CD8-positive, alpha-beta memory T cell (primary cell): ENCODE measurements around the gene DRGX. TPM values are rescaled to one million over a fixed set of nuclear protein-coding genes. Genes with fewer than 3 reads are reported as not detected.

Experiments
- CTCF ChIA-PET: fragments of 350-600 bp; sonication (Branson Sonifier 250); formaldehyde crosslinking; loops from one replicate; lab custom pipeline; 2021; ENCODE audit warnings: antibody characterized with exemption; lab: Charles Lee
- POLR2A ChIA-PET: fragments of 350-600 bp; sonication (Branson Sonifier 250); formaldehyde crosslinking; loops from one replicate; lab custom pipeline; 2021; ENCODE audit warnings: antibody characterized with exemption; lab: Charles Lee
- DNase-seq, 5 donors: peaks; one replicate each; pipeline versions ENCODE4 v3.0.0 to v3.0.0-alpha.2; 2020 to 2022; ENCODE audit warnings: mixed read lengths in 1 of 5
- H3K27ac ChIP-seq: one replicate; pipeline ENCODE4 v1.7.0; 2013; ENCODE audit warnings: low read depth, mild to moderate bottlenecking, low read length, moderate library complexity
- H3K27me3 ChIP-seq: 2 replicates; pipeline ENCODE4 v1.7.0; 2013; ENCODE audit warnings: low read length, mild to moderate bottlenecking; ENCODE audit not compliant: insufficient read depth, poor library complexity, severe bottlenecking
- H3K36me3 ChIP-seq: 2 replicates; pipeline ENCODE4 v1.7.0; 2013; ENCODE audit warnings: mild to moderate bottlenecking, low read length, moderate library complexity; ENCODE audit not compliant: insufficient read depth
- H3K4me1 ChIP-seq: 2 replicates; pipeline ENCODE4 v1.7.0; 2013; ENCODE audit warnings: mild to moderate bottlenecking, low read length, moderate library complexity; ENCODE audit not compliant: insufficient read depth
- H3K4me3 ChIP-seq: 2 replicates; pipeline ENCODE4 v1.7.0; 2013; ENCODE audit warnings: mild to moderate bottlenecking, low read length
- H3K9me3 ChIP-seq: 2 replicates; pipeline ENCODE4 v1.7.0; 2013; ENCODE audit warnings: mild to moderate bottlenecking, low read length
- H3K27ac Mint-ChIP-seq, 8 donors: one replicate each; pipeline ENCODE4 v1.8.0; 2020 to 2021; ENCODE audit warnings: mixed read lengths in 8 of 8, mild to moderate bottlenecking in 6 of 8, inconsistent platforms in 3 of 8, moderate library complexity in 3 of 8
- H3K27me3 Mint-ChIP-seq, 2 donors: one replicate each; pipeline ENCODE4 v1.8.0; 2020 to 2021; ENCODE audit warnings: mixed read lengths in 2 of 2, mild to moderate bottlenecking in 1 of 2, moderate library complexity in 1 of 2
- H3K36me3 Mint-ChIP-seq, 3 donors: one replicate each; pipeline ENCODE4 v1.8.0; 2020 to 2021; ENCODE audit warnings: mixed read lengths in 3 of 3, inconsistent platforms in 1 of 3, mild to moderate bottlenecking in 1 of 3
- H3K4me1 Mint-ChIP-seq, 3 donors: one replicate each; pipeline ENCODE4 v1.8.0; 2020 to 2021; ENCODE audit warnings: mixed read lengths in 3 of 3, inconsistent platforms in 1 of 3, mild to moderate bottlenecking in 1 of 3
- H3K4me3 Mint-ChIP-seq, 7 donors: one replicate each; pipeline ENCODE4 v1.8.0; 2020 to 2021; ENCODE audit warnings: mixed read lengths in 7 of 7, mild to moderate bottlenecking in 6 of 7, moderate library complexity in 4 of 7, inconsistent platforms in 2 of 7
- H3K9me3 Mint-ChIP-seq, 5 donors: one replicate each; pipeline ENCODE4 v1.8.0; 2020 to 2022; ENCODE audit warnings: mixed read lengths in 5 of 5, mild to moderate bottlenecking in 3 of 5, moderate library complexity in 2 of 5, inconsistent platforms in 1 of 5
- polyA plus RNA-seq: library from polyadenylated mRNA; unstranded; fragments of 300-500 nt; fragmentation: Illumina TruSeq; gene quantifications from one replicate; pipeline ENCODE4 v1.2.3, GENCODE V29; 2021
- total RNA-seq, 2 experiments: library from RNA; stranded (reverse); gene quantifications; one replicate each; pipeline ENCODE4 v1.2.3, GENCODE V29; 2021

The DRGX gene
- total and polyA plus RNA-seq, 3 experiments from 2014 or later = not detected

DNA sequence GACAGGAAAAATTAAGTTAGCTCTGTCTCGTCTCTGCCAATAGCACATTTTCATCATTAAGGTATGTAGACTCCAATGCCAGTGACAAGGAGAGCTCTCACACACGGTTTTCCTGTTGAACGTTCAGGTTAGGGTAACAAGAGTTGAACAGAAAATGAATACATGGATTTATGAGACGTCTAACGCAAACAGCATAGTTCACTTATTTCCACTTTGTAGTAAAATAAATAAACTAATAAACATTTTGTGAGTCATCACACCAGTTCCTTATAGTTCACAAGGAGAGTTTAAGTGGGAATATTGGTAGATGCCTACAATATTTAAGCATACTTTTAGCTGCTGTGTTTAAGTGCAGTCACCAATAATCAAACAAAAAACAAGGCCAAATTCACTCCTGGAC, 21.1 kb downstream of the DRGX start:
- Histone ChIP-seq H3K9me3 (no peaks in the 10 kb centered on the region), H3K27me3 (no peaks in the 10 kb centered on the region), H3K4me3 (no peak overlapping the region), H3K4me1 (no peaks in the 10 kb centered on the region), H3K27ac (no peak overlapping the region), H3K36me3 (no peaks in the 10 kb centered on the region)
- Mint-ChIP-seq H3K4me1 (no peaks in the 10 kb centered on the region), H3K27me3 (peaks cover 7 to 22% of the 10 kb centered on the region in 2 donors), H3K4me3 (no peak overlapping the region), H3K36me3 (no peaks in the 10 kb centered on the region), H3K9me3 (no peaks in the 10 kb centered on the region), H3K27ac (no peak overlapping the region)
- POLR2A ChIA-PET = no interaction called here
- no peak for DNase-seq
- CTCF ChIA-PET = no interaction called here

DNA sequence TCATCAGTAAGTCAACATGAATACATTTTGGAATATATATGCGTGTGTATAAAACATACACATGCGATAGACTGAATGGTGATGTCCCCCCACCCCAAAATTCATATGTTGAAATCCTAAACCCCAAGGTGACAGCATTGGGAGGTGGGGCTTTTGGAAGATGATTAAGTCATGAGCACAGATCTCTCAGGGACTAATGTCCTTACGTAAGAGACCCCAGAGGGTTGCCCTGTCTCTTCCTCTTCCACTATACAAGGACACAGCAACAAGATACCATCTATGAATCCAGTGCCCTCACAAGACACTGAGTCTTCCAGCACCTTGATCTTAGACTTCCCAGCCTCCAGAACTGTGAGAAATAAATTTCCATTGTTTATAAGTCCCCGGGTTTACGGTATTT, 22.5 kb downstream of the DRGX start:
- no peaks in the 10 kb centered on the region for H3K36me3 ChIP-seq
- Mint-ChIP-seq H3K4me3 (no peak overlapping the region), H3K27me3 (peaks cover 7 to 26% of the 10 kb centered on the region in 2 donors), H3K36me3 (no peaks in the 10 kb centered on the region), H3K4me1 (no peaks in the 10 kb centered on the region), H3K27ac (no peak overlapping the region), H3K9me3 (no peaks in the 10 kb centered on the region)
- no peaks in the 10 kb centered on the region for H3K27me3 ChIP-seq
- ChIA-PET CTCF (no interaction called here), POLR2A (no interaction called here)
- DNase-seq = no peak
- H3K27ac ChIP-seq = no peak overlapping the region
- no peaks in the 10 kb centered on the region for H3K4me1 ChIP-seq
- H3K4me3 ChIP-seq = no peak overlapping the region
- H3K9me3 ChIP-seq = no peaks in the 10 kb centered on the region

DNA sequence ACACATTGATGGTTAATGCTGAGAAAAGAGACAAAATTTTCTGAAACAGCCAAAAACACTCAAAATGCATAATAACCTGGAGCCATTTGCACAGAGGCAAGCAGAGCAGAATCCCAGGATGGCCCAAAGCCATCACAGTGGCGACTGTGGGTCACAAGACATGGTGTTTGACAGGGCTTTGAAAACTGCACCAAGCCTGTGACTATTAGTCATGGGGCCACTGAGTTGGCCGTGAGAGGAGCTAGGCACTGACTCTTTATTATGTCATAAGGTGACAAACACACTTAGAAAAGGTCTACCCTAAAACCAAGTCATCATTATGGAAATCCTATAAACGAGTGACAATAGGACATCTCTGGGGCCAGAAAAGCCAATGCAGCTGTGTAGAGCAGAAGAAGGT, 23.9 kb downstream of the DRGX start:
- CTCF ChIA-PET = no interaction called here

DNA sequence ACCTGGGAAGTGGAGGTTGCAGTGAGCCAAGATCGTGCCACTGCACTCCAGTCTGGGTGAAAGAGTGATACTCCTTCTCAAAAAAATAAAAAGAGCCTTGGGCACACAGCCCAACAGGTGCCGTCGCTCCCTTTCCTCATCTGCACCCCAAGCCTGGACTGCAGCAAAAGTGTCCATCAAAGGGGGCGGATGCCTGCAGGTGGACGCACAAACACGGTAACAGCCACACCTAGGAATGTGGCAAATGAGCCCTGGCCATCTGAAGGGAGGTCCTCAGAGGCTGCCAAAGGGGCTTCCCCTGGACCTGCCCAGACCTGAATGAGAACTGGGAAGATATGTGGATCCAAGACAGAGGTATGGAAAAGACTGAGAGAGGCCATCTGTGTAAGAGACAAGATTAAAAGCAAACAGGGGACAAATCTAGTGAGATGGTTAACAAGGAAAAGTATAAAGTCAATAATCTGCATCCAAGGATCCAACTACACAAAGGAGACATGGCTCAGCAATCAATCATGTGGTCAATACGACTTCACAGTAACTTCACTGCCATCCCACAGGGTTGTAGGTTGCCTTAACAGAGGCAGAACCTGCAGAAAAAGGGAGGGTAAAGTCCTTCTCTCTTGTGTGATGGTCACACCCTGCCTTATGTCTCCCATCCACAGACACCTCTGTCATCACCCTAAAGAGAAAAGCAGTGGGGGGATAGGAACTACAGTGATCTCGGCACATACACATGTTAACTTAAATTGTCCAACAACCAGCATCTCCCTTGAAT, 25.4 kb downstream of the DRGX start:
- no peaks in the 10 kb centered on the region for H3K9me3 ChIP-seq
- CTCF ChIA-PET = no interaction called here
- H3K4me3 ChIP-seq = no peak overlapping the region
- no peak overlapping the region for H3K27ac Mint-ChIP-seq
- H3K9me3 Mint-ChIP-seq = no peaks in the 10 kb centered on the region
- no peaks in the 10 kb centered on the region for H3K36me3 Mint-ChIP-seq
- no peaks in the 10 kb centered on the region for H3K4me1 ChIP-seq
- no peaks in the 10 kb centered on the region for H3K36me3 ChIP-seq
- POLR2A ChIA-PET = no interaction called here
- no peak overlapping the region for H3K27ac ChIP-seq
- no peaks in the 10 kb centered on the region for H3K27me3 ChIP-seq
- H3K4me1 Mint-ChIP-seq = no peaks in the 10 kb centered on the region
- H3K4me3 Mint-ChIP-seq = no peak overlapping the region
- peaks cover 1 to 24% of the 10 kb centered on the region in 2 donors for H3K27me3 Mint-ChIP-seq
- no peak for DNase-seq

More for the DNA sequence above, 23.9 kb downstream of the DRGX start:
- Histone ChIP-seq H3K27me3 (no peaks in the 10 kb centered on the region), H3K4me1 (no peaks in the 10 kb centered on the region), H3K4me3 (no peak overlapping the region), H3K36me3 (no peaks in the 10 kb centered on the region), H3K27ac (no peak overlapping the region), H3K9me3 (no peaks in the 10 kb centered on the region)
- Mint-ChIP-seq H3K36me3 (no peaks in the 10 kb centered on the region), H3K27me3 (peaks cover 5 to 29% of the 10 kb centered on the region in 2 donors), H3K4me3 (no peak overlapping the region), H3K27ac (no peak overlapping the region), H3K4me1 (no peaks in the 10 kb centered on the region), H3K9me3 (no peaks in the 10 kb centered on the region)
- POLR2A ChIA-PET = no interaction called here
- no peak for DNase-seq

DNA sequence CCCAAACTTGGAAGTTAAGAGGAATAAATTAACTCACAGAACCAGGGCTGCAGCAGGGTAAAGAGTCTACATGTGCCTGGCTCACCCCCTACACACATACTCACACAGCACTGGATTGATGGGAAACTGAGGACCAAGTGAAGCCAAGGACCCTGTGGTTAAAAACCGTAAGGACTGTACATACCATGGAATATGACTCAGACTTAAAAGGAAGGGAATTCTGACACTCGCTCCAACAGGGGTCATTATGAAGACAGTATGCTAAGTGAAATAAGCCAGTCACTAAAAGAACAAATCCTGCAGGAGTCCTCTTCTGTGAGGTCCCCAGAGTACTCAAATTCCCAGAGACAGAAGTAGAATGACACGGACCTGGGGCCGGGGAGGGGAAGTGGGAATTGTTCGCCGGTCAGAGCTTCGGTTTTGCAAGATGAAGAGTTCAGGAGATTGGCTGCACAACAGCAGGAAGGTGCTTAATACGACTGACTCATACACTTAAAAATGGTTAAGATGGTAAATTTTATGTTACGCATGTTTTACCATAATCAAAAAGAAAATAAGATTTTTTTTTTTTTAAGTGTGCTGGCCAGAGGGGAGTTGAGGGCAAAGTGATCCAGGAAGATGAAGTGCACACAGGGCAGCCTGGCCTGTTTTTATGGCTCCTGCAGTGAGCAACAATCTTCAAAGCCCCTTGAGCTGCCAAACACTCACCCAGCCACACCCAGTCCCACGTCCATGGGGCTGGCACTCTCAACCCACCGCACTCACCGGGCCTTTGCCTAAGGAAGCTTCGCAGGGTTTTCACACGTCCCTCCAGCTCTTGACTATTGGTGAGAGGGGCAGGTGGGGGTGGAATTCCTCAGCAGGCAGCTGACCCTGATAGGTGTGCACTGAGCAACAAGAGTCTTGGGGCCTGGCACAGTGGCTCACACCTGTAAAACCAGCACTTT, 26.4 kb downstream of the DRGX start:
- no peaks in the 10 kb centered on the region for H3K4me1 ChIP-seq
- Mint-ChIP-seq H3K27me3 (peaks cover 1 to 28% of the 10 kb centered on the region in 2 donors), H3K27ac (no peak overlapping the region), H3K9me3 (no peaks in the 10 kb centered on the region), H3K4me1 (no peaks in the 10 kb centered on the region), H3K4me3 (no peak overlapping the region), H3K36me3 (no peaks in the 10 kb centered on the region)
- DNase-seq = no peak
- no peak overlapping the region for H3K4me3 ChIP-seq
- POLR2A ChIA-PET = no interaction called here
- no peaks in the 10 kb centered on the region for H3K27me3 ChIP-seq
- no peaks in the 10 kb centered on the region for H3K9me3 ChIP-seq
- no peak overlapping the region for H3K27ac ChIP-seq
- CTCF ChIA-PET = no interaction called here
- no peaks in the 10 kb centered on the region for H3K36me3 ChIP-seq

DNA sequence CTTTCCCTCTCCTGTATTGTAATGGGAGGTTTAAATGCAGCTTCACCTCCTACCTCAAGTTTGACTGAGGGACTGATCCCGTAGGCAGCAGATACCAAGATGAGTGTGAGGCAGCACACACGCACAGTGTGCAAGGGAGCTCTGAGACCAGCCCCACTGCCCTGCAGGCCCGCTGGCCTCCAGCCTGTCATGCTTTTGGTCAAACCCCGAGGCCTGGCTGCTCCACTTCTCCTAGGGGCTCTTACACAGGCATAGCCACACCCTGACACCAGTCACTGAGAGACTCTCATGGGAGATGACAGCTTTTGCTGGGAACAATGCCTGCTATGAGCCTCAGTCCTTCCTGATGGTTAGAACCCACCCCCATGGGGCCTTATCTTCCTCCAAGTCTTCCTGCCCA, 27.6 kb downstream of the DRGX start:
- no peaks in the 10 kb centered on the region for H3K36me3 ChIP-seq
- H3K36me3 Mint-ChIP-seq = no peaks in the 10 kb centered on the region
- no peak overlapping the region for H3K4me3 ChIP-seq
- peaks cover 1 to 28% of the 10 kb centered on the region in 2 donors for H3K27me3 Mint-ChIP-seq
- no peaks in the 10 kb centered on the region for H3K9me3 ChIP-seq
- H3K4me1 ChIP-seq = no peaks in the 10 kb centered on the region
- H3K9me3 Mint-ChIP-seq = no peaks in the 10 kb centered on the region
- no peak overlapping the region for H3K27ac Mint-ChIP-seq
- CTCF ChIA-PET = no interaction called here
- H3K4me3 Mint-ChIP-seq = no peak overlapping the region
- H3K27me3 ChIP-seq = no peaks in the 10 kb centered on the region
- DNase-seq = no peak
- POLR2A ChIA-PET = no interaction called here
- H3K4me1 Mint-ChIP-seq = no peaks in the 10 kb centered on the region
- no peak overlapping the region for H3K27ac ChIP-seq

DNA sequence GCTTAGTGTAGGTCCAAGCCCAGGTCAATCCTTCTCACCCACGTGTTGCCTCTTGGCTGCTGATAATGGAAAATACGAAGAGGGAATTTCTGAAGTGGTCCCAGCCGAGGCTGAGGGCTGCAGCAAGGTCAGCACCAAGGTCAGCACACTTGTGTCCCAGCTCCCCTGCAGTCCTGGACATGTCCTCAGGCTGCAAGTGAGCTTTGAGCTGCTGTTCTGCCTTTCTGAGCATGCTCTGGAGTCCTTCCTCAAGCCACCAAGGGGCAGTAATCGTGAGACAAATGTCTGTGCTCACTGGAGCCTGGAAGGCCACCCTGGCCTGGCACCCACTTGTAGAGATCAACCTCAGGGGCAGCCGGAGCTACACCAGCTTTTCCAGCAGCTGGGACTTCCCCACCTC, 28.3 kb downstream of the DRGX start:
- Histone ChIP-seq H3K4me1 (no peaks in the 10 kb centered on the region), H3K27me3 (no peaks in the 10 kb centered on the region), H3K4me3 (no peak overlapping the region), H3K9me3 (no peaks in the 10 kb centered on the region), H3K27ac (no peak overlapping the region), H3K36me3 (no peaks in the 10 kb centered on the region)
- ChIA-PET POLR2A (no interaction called here), CTCF (no interaction called here)
- H3K4me1 Mint-ChIP-seq = no peaks in the 10 kb centered on the region
- no peak for DNase-seq
- no peak overlapping the region for H3K27ac Mint-ChIP-seq
- H3K4me3 Mint-ChIP-seq = no peak overlapping the region
- peaks cover 1 to 27% of the 10 kb centered on the region in 2 donors for H3K27me3 Mint-ChIP-seq
- no peaks in the 10 kb centered on the region for H3K36me3 Mint-ChIP-seq
- H3K9me3 Mint-ChIP-seq = no peaks in the 10 kb centered on the region

DNA sequence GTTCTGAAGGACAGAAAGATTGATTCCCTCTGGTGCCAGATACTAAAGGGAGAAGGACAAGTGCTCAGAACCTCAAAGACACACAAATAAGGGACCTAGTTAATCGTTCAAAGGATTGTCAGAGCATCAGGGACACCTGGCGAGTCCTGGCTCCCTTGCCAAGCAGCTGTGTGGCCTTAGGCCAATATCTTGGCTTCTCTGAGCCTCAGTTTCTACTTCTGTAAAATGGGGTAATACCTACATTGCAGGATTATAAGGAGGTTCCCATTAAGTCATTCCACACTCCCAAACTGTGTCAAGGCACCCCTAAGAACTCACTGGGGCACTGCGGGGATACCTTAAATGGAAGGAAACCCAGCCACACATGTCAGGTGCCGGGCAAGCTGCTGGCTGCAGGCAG, 29.4 kb downstream of the DRGX start:
- peaks cover 0 to 22% of the 10 kb centered on the region in 2 donors for H3K27me3 Mint-ChIP-seq
- CTCF ChIA-PET = no interaction called here
- no peaks in the 10 kb centered on the region for H3K4me1 ChIP-seq
- no peaks in the 10 kb centered on the region for H3K4me1 Mint-ChIP-seq
- POLR2A ChIA-PET = no interaction called here
- no peak overlapping the region for H3K4me3 ChIP-seq
- H3K36me3 ChIP-seq = no peaks in the 10 kb centered on the region
- DNase-seq = no peak
- no peak overlapping the region for H3K27ac ChIP-seq
- H3K36me3 Mint-ChIP-seq = no peaks in the 10 kb centered on the region
- no peak overlapping the region for H3K4me3 Mint-ChIP-seq
- H3K27ac Mint-ChIP-seq = no peak overlapping the region
- no peaks in the 10 kb centered on the region for H3K9me3 Mint-ChIP-seq
- H3K9me3 ChIP-seq = no peaks in the 10 kb centered on the region
- no peaks in the 10 kb centered on the region for H3K27me3 ChIP-seq
